ENCODE results near the gene RAD51B.
"Not testable (repeated sequence)": the region's sequence is repeated elsewhere in the genome, so short reads cannot be mapped to it uniquely, and the experiment has no call there.

RAD51B gene

GRCh38 chr14:68685419-68686204 lies 866.0 kb downstream of the RAD51B start:
- FAIRE-seq = no peak

GRCh38 chr14:68686205-68686465 lies 866.6 kb downstream of the RAD51B start:
- FAIRE-seq = no peak

GRCh38 chr14:68686724-68687123 lies 867.1 kb downstream of the RAD51B start:
- FAIRE-seq = no peak

GRCh38 chr14:68687746-68688145 lies 868.2 kb downstream of the RAD51B start:
- no peak for FAIRE-seq

GRCh38 chr14:68688872-68689371 lies 869.3 kb downstream of the RAD51B start:
- no peak for FAIRE-seq

DNA sequence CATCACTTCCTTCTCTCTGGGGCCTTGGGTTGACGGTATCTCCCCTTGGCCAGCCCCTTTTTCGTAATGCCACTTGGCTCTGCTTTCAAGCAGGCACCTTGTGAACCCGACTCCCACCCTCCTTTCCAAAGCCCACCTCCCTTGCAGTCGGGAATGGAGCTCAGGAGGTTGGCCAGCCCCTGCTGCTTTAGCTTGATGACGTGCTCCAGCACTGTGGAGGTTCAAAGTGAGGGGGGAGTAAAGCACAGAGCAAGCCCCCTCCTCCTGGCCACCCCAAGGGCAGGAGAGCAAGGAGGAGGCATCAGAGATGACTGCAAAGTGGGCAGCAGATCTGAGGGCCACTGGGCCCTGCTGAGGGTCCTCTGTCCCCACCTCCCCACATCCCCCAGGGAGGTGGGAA lies 869.9 kb downstream of the RAD51B start:
- FAIRE-seq = no peak

DNA sequence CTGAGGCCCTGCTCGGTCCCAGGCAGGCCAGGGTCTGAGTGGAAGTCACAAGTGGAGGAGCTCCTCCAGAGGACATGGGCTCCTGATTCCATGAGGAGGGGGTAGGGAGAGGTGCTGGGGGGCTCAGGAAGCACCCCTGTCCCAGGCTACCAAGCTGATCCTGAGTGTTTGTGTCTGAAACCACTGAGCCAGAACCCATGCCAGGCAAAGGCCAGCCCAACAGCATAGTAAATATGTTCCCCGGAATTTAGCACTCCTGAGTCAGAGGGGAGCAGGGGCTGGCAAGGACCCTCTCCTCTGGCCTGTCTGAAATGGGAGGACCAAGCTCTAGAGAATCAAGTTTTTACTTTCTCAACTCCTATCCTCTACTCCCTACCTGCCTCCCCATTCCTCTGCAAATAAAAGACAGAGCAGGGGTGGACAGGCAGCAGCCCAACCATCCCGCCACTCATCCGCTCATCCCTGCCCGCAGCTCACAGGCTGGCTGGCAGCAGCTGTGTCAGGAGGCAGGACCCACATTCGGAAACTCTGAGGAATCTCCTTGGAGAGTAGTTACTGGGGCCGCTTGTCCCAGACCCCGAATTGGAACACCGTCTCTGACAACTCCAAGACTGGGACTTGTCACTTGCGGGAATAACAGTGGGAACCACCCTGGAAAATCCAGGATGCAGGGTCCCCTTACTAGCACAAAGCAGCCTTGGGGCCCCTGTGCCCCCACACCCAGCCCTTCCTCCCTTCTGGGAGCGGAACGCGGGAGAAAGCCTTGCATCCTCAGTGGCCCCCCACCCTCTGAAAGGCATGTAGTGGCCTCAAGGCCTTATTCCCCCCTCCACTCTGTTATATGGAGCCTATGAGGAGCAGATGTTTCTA lies 870.7 kb downstream of the RAD51B start:
- FAIRE-seq = no peak

- no peak for FAIRE-seq
These were observed 871.6 kb downstream of the RAD51B start for GRCh38 chr14:68691031-68691791.

- FAIRE-seq = no peak
These were observed 872.2 kb downstream of the RAD51B start for GRCh38 chr14:68691792-68692118.

- FAIRE-seq = no peak
These were observed 872.6 kb downstream of the RAD51B start for GRCh38 chr14:68692216-68692615.

- FAIRE-seq = no peak
These were observed 873.6 kb downstream of the RAD51B start for GRCh38 chr14:68692916-68693771.

- FAIRE-seq = no peak
These were observed 874.3 kb downstream of the RAD51B start for GRCh38 chr14:68693926-68694325.

GRCh38 chr14:68694516-68695235 lies 875.1 kb downstream of the RAD51B start:
- no peak for FAIRE-seq

- no peak for FAIRE-seq
These were observed 875.8 kb downstream of the RAD51B start for GRCh38 chr14:68695326-68695768.

GRCh38 chr14:68695856-68696255 lies 876.3 kb downstream of the RAD51B start:
- no peak for FAIRE-seq

DNA sequence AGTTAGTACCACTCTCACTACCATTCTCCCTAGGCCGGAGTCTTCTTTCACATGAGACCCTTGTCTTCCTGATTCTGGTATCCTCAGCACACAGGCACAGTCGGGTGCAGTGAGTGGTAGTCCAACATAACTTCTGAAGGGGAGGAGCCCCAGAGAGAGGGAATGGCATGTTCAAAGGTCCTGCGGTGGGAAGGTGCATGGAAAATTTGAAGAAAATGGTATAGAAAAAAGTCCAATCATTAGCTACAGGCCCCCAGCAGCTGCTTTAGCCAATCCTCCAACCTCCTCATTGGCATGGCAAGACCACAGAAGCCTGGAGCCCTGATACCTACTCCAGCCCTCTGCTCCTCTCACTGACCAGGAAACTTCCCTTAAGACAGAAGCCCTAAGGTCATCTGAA lies 876.7 kb downstream of the RAD51B start:
- FAIRE-seq = no peak

- no peak for FAIRE-seq
These were observed 877.3 kb downstream of the RAD51B start for GRCh38 chr14:68696721-68697495.

DNA sequence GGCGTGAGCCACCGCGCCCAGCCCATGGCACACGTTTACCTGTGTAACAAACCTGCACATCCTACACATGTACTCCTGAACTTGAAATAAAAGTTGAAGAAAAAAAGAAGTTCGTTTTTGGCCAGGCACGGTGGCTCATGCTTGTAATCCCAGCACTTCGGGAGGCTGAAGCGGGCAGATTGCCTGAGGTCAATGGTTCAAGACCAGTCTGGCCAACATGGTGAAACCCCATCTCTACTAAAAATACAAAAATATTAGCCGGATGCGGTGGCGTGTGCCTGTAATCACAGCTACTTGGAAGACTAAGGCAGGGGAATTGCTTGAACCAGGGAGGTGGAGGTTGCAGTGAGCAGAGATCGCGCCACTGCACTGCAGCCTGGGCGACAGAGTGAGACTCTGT lies 879.2 kb downstream of the RAD51B start:
- FAIRE-seq = not testable (repeated sequence)

- no peak for FAIRE-seq
These were observed 881.6 kb downstream of the RAD51B start for GRCh38 chr14:68701001-68701741.

DNA sequence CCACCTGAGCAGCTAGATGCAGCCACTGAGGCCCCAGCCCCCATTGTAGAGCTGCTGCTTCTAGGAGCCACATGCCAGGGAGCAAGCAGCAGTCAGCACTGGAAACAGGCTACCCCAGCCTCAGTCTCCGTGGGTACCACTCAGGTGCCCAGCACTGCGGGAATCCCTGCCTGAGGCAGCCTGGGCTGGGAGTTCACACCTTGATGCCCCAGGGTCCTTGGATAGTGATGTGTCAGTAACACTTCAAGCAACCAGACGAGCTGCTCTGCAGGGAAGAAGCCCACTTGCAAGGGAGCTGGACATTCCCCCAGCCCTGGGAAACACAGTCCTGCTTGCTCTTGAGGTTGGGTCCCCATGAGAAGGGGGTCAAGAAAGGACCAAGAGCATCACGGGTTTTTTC lies 882.6 kb downstream of the RAD51B start:
- no peak for FAIRE-seq
